HEK293 (cell line): ENCODE results near the gene TMEM141.

Experiments
- CTCF ChIA-PET: fragments of 350-600 bp; formaldehyde crosslinking; extraction: SDS; loops from one replicate; lab custom pipeline; 2021; ENCODE audit warnings: antibody characterized with exemption; lab: Yijun Ruan, JAX
- POLR2A ChIA-PET: fragments of 300-600 bp; formaldehyde crosslinking; extraction: SDS; loops from one replicate; lab custom pipeline; 2020; ENCODE audit warnings: antibody characterized with exemption, inconsistent platforms; lab: Yijun Ruan, JAX
- H3K27ac ChIP-seq: fragments of 200-500 bp; sonication (Bioruptor generic); 2 replicates; pipeline ENCODE4 v1.5.1; 2014; ENCODE audit warnings: low read depth, low read length, control low read depth, inconsistent platforms; ENCODE audit errors: extremely low read depth
- H3K36me3 ChIP-seq, 2 experiments: fragments of 200-500 bp in 1 of 2; sonication (Bioruptor generic) in 1 of 2; 1 replicate in 1 of 2; 2 replicates in 1 of 2; pipeline ENCODE4 v1.5.1; 2014 to 2017; ENCODE audit warnings: inconsistent platforms in 2 of 2, low read length in 2 of 2; ENCODE audit not compliant: control insufficient read depth in 2 of 2, insufficient read depth in 1 of 2
- H3K4me1 ChIP-seq: fragments of 200-500 bp; sonication (Bioruptor generic); 2 replicates; pipeline ENCODE4 v1.5.1; 2014; ENCODE audit warnings: mild to moderate bottlenecking, low read length, inconsistent platforms; ENCODE audit not compliant: control insufficient read depth, insufficient read depth
- H3K4me3 ChIP-seq: 2 replicates; pipeline ENCODE4 v1.5.1; 2011; ENCODE audit warnings: low read depth, mild to moderate bottlenecking, control low read depth, low read length, moderate library complexity
- H3K9me3 ChIP-seq: fragments of 200-500 bp; sonication (Bioruptor generic); 2 replicates; pipeline ENCODE4 v1.5.1; 2014; ENCODE audit warnings: low read depth, low read length, inconsistent platforms; ENCODE audit not compliant: control insufficient read depth, insufficient read depth
- BCL11A ChIP-seq: fragments of 450-650 bp; formaldehyde crosslinking; IDR thresholded peaks from 2 replicates; pipeline ENCODE4 v1.5.1; 2016; ENCODE audit warnings: low read depth, missing biosample characterization, missing genetic modification characterization
- EGR2 ChIP-seq: fragments of 450-650 bp; formaldehyde crosslinking; IDR thresholded peaks from 2 replicates; pipeline ENCODE4 v1.5.1; 2016; ENCODE audit warnings: low read depth, missing biosample characterization, missing genetic modification characterization
- FEZF1 ChIP-seq: fragments of 450-650 bp; formaldehyde crosslinking; IDR thresholded peaks from 2 replicates; pipeline ENCODE4 v1.5.1; 2016; ENCODE audit warnings: missing biosample characterization, missing genetic modification characterization
- GLIS2 ChIP-seq: fragments of 450-650 bp; formaldehyde crosslinking; IDR thresholded peaks from 2 replicates; pipeline ENCODE4 v1.5.1; 2016; ENCODE audit warnings: missing biosample characterization, missing genetic modification characterization
- HIC1 ChIP-seq: fragments of 450-650 bp; formaldehyde crosslinking; IDR thresholded peaks from 2 replicates; pipeline ENCODE4 v1.5.1; 2016; ENCODE audit warnings: missing biosample characterization, missing genetic modification characterization
- KLF16 ChIP-seq: fragments of 450-650 bp; formaldehyde crosslinking; IDR thresholded peaks from 2 replicates; pipeline ENCODE4 v1.5.1; 2017; ENCODE audit warnings: missing biosample characterization, missing genetic modification characterization
- KLF17 ChIP-seq: fragments of 450-650 bp; formaldehyde crosslinking; IDR thresholded peaks from 2 replicates; pipeline ENCODE4 v1.5.1; 2016; ENCODE audit warnings: missing biosample characterization, missing genetic modification characterization
- KLF8 ChIP-seq: fragments of 450-650 bp; formaldehyde crosslinking; IDR thresholded peaks from 2 replicates; pipeline ENCODE4 v1.5.1; 2016; ENCODE audit warnings: missing biosample characterization, missing genetic modification characterization
- SP2 ChIP-seq: fragments of 450-650 bp; formaldehyde crosslinking; IDR thresholded peaks from 2 replicates; pipeline ENCODE4 v1.5.1; 2016; ENCODE audit warnings: missing biosample characterization, missing genetic modification characterization
- ZBTB10 ChIP-seq: fragments of 450-650 bp; formaldehyde crosslinking; IDR thresholded peaks from 2 replicates; pipeline ENCODE4 v1.5.1; 2016; ENCODE audit warnings: missing biosample characterization, missing genetic modification characterization
- ZBTB20 ChIP-seq: fragments of 450-650 bp; formaldehyde crosslinking; IDR thresholded peaks from 2 replicates; pipeline ENCODE4 v1.5.1; 2016; ENCODE audit warnings: missing biosample characterization, missing genetic modification characterization
- ZNF138 ChIP-seq: fragments of 450-650 bp; formaldehyde crosslinking; IDR thresholded peaks from 2 replicates; pipeline ENCODE4 v1.5.1; 2016; ENCODE audit warnings: missing biosample characterization, missing genetic modification characterization, borderline replicate concordance
- ZNF2 ChIP-seq: fragments of 450-650 bp; formaldehyde crosslinking; IDR thresholded peaks from 2 replicates; pipeline ENCODE4 v1.5.1; 2016; ENCODE audit warnings: missing biosample characterization, missing genetic modification characterization
- ZNF335 ChIP-seq: fragments of 450-650 bp; formaldehyde crosslinking; conservative IDR thresholded peaks from 2 replicates; pipeline ENCODE4 v1.5.1; 2016; ENCODE audit warnings: missing biosample characterization, missing genetic modification characterization
- ZNF416 ChIP-seq: fragments of 450-650 bp; formaldehyde crosslinking; IDR thresholded peaks from 2 replicates; pipeline ENCODE4 v1.5.1; 2016; ENCODE audit warnings: missing biosample characterization, missing genetic modification characterization
- ZNF433 ChIP-seq: fragments of 450-650 bp; formaldehyde crosslinking; IDR thresholded peaks from 2 replicates; pipeline ENCODE4 v1.5.1; 2016; ENCODE audit warnings: missing biosample characterization, missing genetic modification characterization, low read depth
- ZNF600 ChIP-seq: fragments of 450-650 bp; formaldehyde crosslinking; IDR thresholded peaks from 2 replicates; pipeline ENCODE4 v1.5.1; 2016; ENCODE audit warnings: missing biosample characterization, missing genetic modification characterization
- ZNF639 ChIP-seq: fragments of 450-650 bp; formaldehyde crosslinking; IDR thresholded peaks from 2 replicates; pipeline ENCODE4 v1.5.1; 2016; ENCODE audit warnings: missing biosample characterization, missing genetic modification characterization
- ZNF658 ChIP-seq: fragments of 450-650 bp; formaldehyde crosslinking; IDR thresholded peaks from 2 replicates; pipeline ENCODE4; 2016; ENCODE audit warnings: missing biosample characterization, missing genetic modification characterization
- ZNF664 ChIP-seq: fragments of 450-650 bp; formaldehyde crosslinking; IDR thresholded peaks from 2 replicates; pipeline ENCODE4 v1.5.1; 2016; ENCODE audit warnings: missing biosample characterization, missing genetic modification characterization
- ZSCAN30 ChIP-seq: fragments of 450-650 bp; IDR thresholded peaks from 2 replicates; pipeline ENCODE4 v1.5.1; 2018; ENCODE audit warnings: missing biosample characterization, mild to moderate bottlenecking, missing genetic modification characterization, moderate library complexity

Gene TMEM141

GRCh38 chr9:136799079-136799853 lies 8.1 kb downstream of the TMEM141 start:
- Histone ChIP-seq H3K27ac (no peak overlapping the region; the same call in 1 of the 2 replicates), H3K9me3 (no peaks in the 10 kb centered on the region), H3K4me3 (no peak overlapping the region), H3K36me3 (peaks cover 0 to 3% of the 10 kb centered on the region in 2 experiments; a peak in 1 of 3 replicates), H3K4me1 (peaks cover 14% of the 10 kb centered on the region)
- ChIA-PET POLR2A (interaction anchor here (0.6 to 2.8 kb wide), 11 partner anchors 9 to 521 kb away, joined by 3 to 24 read pairs (median 5); partner anchors contain the start of genes AJM1 and TMEM141), CTCF (interaction anchor here (0.6 to 2.2 kb wide), 8 partner anchors 13 to 629 kb away, joined by 3 to 9 read pairs (median 4); partner anchors contain the start of gene AJM1)
- TF ChIP-seq ZNF664 = no peak
- 0 out of 2 replicates have a peak, but pooled peaks have one; percentile 4 for TF ChIP-seq GLIS2
- TF ChIP-seq ZNF639 = no peak

- no peaks in the 10 kb centered on the region for H3K9me3 ChIP-seq
- peak overlapping the region; percentile 44 for H3K4me3 ChIP-seq
- POLR2A ChIA-PET = interaction anchor here (0.6 to 2.8 kb wide), 26 partner anchors 8 to 520 kb away, joined by 3 to 24 read pairs (median 4); partner anchors contain the start of genes AJM1, NOTCH1, PAXX and TMEM141
- CTCF ChIA-PET = interaction anchor here (0.6 to 3.0 kb wide), 10 partner anchors 7 to 437 kb away, joined by 3 to 18 read pairs (median 6); partner anchors contain the start of genes AJM1 and NPDC1
- peak overlapping the region; percentile 16; the same call in 1 of the 2 replicates for H3K27ac ChIP-seq
- no peaks in the 10 kb centered on the region for H3K36me3 ChIP-seq
- H3K4me1 ChIP-seq = peaks cover 14% of the 10 kb centered on the region
- TF ChIP-seq HIC1 = 0 out of 2 replicates have a peak, but pooled peaks have one; percentile 24
- peak; percentile 31 for TF ChIP-seq ZNF335 (tag by site-specific recombination)
- peak; percentile 75 for TF ChIP-seq SP2 (tag by site-specific recombination)
- no peak for TF ChIP-seq ZSCAN30 (tag by site-specific recombination)
- peak; percentile 34; the same call in 1 of the 2 replicates for TF ChIP-seq KLF17
- no peak for TF ChIP-seq FEZF1 (tag by site-specific recombination)
- TF ChIP-seq KLF8 (tag by site-specific recombination) = peak; percentile 86
- TF ChIP-seq ZNF138 (tag by site-specific recombination) = no peak
- no peak for TF ChIP-seq ZNF658
- peak; percentile 77 for TF ChIP-seq EGR2
- TF ChIP-seq ZBTB10 (tag by site-specific recombination) = no peak
- TF ChIP-seq ZNF2 (tag by site-specific recombination) = no peak
- no peak for TF ChIP-seq ZNF416 (tag by site-specific recombination)
- no peak; the same call in 1 of the 2 replicates for TF ChIP-seq ZNF600 (tag by site-specific recombination)
- TF ChIP-seq KLF16 = 0 out of 2 replicates have a peak, but pooled peaks have one; percentile 44
- peak; percentile 43; the same call in 1 of the 2 replicates for TF ChIP-seq BCL11A (tag by site-specific recombination)
- TF ChIP-seq ZNF433 (tag by site-specific recombination) = no peak
- TF ChIP-seq ZBTB20 (tag by site-specific recombination) = no peak; the same call in 1 of the 2 replicates
Measured at GRCh38 chr9:136799854-136800657, 8.9 kb downstream of the TMEM141 start.
